Activated CD4-positive, CD25-positive, alpha-beta regulatory T cell treated with anti-CD3 and anti-CD28 coated beads, Interleukin-2, amount 50 U/mL, for 72 hours (primary cell): ENCODE measurements around the gene COL6A1.
"Not testable (repeated sequence)": the region's sequence is repeated elsewhere in the genome, so short reads cannot be mapped to it uniquely, and the experiment has no call there.

Source experiments
- DNase-seq: peaks from one replicate; pipeline ENCODE4 v3.0.0; 2021

The COL6A1 gene

GRCh38 chr21:45996311-45997204 lies 15.0 kb downstream of the COL6A1 start:
- no peak for DNase-seq

- no peak for DNase-seq
Measured at GRCh38 chr21:45997205-45997494, 15.6 kb downstream of the COL6A1 start.

- no peak for DNase-seq
Measured at GRCh38 chr21:45997495-45998275, 16.1 kb downstream of the COL6A1 start.

DNA sequence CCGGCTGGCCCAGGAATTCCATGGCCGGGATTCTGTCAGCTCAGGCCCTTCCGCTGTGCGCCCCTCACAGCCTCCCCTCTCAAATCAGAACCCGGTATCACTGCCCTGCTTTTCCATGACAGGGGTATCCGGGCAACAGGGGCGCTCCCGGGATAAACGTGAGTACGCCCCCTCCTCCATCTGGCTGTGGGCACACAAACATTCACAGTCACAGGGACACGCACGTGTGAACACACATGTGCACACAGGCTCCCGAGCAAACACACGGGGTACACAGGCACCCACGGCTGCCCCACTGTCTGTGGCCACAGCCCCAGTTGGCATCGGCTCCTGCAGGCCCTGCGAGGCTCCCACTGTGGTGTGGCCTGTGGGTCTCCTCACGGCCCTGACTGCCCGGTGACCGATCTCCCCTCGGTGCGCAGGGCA lies 16.7 kb downstream of the COL6A1 start:
- no peak for DNase-seq

DNA sequence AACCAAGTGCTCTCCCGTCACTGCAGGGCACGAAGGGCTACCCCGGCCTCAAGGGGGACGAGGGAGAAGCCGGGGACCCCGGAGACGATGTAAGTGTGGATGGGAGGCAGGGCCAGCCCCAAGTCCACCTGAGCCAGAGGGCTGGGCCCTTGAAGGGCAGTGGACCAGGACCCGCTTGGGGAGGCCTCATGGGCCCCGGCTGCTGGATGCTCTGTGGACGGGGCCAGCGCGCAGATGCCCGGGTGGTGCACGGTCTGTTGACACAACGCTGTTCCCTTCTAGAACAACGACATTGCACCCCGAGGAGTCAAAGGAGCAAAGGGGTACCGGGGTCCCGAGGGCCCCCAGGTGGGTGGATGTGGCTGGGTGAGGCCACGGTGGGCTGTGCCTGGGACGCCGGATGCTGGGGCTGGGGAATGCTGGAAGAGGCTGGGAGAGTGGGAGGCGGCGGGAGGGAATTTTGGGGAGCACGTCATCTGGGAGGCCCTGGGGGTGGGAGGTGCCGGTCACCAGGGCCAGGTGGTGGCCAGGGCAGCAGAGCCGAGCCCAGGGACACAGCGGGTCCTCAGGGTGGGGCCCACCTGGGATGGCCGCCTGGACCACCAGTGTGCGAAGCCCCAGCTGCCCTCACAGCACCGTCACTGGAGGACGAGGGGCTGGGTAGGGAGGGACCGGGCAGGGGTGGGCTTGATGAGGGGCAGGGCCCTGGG lies 17.5 kb downstream of the COL6A1 start:
- DNase-seq, result no peak

GRCh38 chr21:45999581-46000181 lies 18.1 kb downstream of the COL6A1 start:
- DNase-seq, result no peak

DNA sequence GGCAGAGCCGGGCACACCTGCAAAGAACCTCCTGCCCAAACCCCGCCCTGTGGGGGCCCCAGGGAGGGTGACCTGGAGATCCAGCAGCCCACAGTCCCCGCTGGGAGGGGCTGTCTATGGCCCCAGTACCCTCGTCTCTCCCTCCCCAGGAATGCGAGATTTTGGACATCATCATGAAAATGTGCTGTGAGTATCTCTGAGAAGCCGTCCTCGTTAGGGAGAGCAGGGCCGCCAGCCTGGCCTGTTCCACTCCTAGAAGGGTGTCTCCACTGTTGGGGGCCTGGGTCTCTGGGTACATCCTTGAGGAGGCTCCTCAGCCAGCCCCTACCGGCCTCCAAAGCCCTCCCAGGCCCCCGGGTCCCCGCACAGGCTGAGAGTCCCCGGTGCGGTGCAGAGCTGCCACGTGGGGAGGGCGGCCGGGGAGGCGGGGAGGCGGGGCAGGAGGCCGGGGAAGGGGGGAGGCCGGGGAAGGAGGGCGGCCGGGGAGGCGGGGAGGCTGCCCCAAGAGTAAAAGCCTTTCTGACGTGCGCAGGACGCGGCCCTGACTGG lies 18.7 kb downstream of the COL6A1 start:
- no peak for DNase-seq

- no peak for DNase-seq
Measured at GRCh38 chr21:46000731-46001641, 19.4 kb downstream of the COL6A1 start.

DNA sequence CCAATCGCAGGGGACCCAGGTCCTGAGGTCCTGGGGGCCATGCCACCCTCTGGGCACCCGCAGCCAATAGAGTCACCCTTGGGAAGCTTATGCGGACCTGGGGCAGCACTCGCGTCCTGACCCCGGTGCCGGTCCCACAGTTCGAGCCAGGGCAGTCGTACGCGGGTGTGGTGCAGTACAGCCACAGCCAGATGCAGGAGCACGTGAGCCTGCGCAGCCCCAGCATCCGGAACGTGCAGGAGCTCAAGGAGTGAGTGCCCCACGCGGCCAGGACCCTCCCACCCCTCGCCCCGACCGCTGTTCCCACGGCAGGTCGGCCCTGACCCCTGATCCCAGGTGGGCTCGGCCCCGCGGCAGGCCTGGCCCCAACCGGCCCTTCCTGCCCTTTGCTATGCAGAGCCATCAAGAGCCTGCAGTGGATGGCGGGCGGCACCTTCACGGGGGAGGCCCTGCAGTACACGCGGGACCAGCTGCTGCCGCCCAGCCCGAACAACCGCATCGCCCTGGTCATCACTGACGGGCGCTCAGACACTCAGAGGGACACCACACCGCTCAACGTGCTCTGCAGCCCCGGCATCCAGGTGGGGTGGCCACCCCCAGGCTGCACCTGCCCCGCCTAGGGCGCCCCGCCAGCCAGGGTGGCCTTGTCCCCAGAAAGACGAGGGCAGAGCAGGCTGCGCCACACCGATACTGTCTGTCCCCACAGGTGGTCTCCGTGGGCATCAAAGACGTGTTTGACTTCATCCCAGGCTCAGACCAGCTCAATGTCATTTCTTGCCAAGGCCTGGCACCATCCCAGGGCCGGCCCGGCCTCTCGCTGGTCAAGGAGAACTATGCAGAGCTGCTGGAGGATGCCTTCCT lies 20.5 kb downstream of the COL6A1 start:
- DNase-seq, result no peak

GRCh38 chr21:46002841-46003574 lies 21.4 kb downstream of the COL6A1 start:
- DNase-seq, result no peak

- DNase-seq, result no peak
Measured at GRCh38 chr21:46003575-46004007, 22.0 kb downstream of the COL6A1 start.

DNA sequence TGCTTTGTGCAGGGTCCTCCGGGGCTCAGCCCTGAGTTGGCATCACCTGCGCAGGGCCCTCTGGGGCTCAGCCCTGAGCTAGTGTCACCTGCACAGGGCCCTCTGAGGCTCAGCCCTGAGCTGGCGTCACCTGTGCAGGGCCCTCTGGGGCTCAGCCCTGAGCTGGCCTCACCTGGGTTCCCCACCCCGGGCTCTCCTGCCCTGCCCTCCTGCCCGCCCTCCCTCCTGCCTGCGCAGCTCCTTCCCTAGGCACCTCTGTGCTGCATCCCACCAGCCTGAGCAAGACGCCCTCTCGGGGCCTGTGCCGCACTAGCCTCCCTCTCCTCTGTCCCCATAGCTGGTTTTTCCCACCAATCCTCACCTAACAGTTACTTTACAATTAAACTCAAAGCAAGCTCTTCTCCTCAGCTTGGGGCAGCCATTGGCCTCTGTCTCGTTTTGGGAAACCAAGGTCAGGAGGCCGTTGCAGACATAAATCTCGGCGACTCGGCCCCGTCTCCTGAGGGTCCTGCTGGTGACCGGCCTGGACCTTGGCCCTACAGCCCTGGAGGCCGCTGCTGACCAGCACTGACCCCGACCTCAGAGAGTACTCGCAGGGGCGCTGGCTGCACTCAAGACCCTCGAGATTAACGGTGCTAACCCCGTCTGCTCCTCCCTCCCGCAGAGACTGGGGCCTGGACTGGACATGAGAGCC lies 22.7 kb downstream of the COL6A1 start:
- DNase-seq, result no peak

- DNase-seq, result no peak
Measured at GRCh38 chr21:46005081-46005480, 23.5 kb downstream of the COL6A1 start.

DNA sequence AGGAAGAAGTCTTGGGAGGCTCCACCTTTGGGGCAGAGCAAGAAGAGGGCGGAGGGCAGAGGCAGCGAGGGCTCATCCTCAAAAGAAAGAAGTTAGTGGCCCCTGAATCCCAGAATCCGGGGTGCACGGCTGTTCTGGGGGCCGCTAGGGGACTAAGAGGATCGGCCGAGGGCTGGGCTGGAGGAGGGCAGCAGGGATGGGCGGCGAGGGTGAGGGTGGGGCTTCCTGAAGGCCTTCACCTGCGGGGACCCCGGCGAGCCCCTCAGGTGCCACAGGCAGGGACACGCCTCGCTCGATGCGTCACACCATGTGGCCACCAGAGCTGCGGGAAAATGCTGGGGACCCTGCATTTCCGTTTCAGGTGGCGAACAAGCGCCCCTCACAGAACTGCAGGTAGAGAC lies 23.9 kb downstream of the COL6A1 start:
- no peak for DNase-seq

DNA sequence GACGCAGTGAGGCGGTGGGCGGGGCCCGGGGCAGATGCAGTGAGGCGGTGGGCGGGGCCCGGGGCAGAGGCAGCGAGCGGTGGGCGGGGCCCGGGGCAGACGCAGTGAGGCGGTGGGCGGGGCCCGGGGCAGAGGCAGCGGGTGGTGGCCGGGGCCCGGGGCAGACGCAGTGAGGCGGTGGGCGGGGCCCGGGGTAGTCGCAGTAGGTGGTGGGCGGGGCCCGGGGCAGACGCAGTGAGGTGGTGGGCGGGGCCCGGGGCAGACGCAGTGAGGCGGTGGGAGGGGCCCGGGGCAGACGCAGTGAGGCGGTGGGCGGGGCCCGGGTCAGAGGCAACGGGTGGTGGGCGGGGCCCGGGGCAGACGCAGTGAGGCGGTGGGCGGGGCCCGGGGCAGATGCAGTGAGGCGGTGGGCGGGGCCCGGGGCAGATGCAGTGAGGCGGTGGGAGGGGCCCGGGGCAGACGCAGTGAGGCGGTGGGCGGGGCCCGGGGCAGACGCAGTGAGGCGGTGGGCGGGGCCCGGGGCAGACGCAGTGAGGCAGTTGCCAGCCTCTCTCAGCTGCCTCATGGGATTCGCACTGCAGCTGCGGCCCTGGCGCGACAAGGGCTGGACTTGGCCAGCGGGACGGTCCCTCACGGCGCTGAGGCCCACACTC lies 24.4 kb downstream of the COL6A1 start:
- not testable (repeated sequence) for DNase-seq

- DNase-seq, result no peak
Measured at GRCh38 chr21:46006547-46007491, 25.2 kb downstream of the COL6A1 start.

GRCh38 chr21:46007492-46007868 lies 25.9 kb downstream of the COL6A1 start:
- DNase-seq, result no peak
